Brain microvascular endothelial cell (primary cell): ENCODE data around the gene TP53I3.
A peak's percentile ranks its signal among the peaks of the same experiment; 100 is the strongest.

ENCODE experiments used
- DNase-seq: peaks from one replicate; pipeline ENCODE4 v3.0.0-alpha.2; 2020
- H3K27ac ChIP-seq: fragments of 250-450 bp; sonication (Bioruptor Pico); 2 replicates; pipeline ENCODE4 v1.5.1; 2020; ENCODE audit warnings: mild to moderate bottlenecking, moderate library complexity
- H3K27me3 ChIP-seq: fragments of 250-450 bp; sonication (Bioruptor Pico); replicated peaks from 2 replicates; pipeline ENCODE4 v1.5.1; 2020; ENCODE audit warnings: mild to moderate bottlenecking
- H3K36me3 ChIP-seq: fragments of 250-450 bp; sonication (Bioruptor Pico); replicated peaks from 2 replicates; pipeline ENCODE4 v1.5.1; 2020; ENCODE audit warnings: mild to moderate bottlenecking
- H3K4me3 ChIP-seq: 2 replicates; pipeline ENCODE4 v1.5.1; 2011; ENCODE audit warnings: low read depth, mild to moderate bottlenecking, control low read depth, low read length, moderate library complexity
- CTCF ChIP-seq: IDR thresholded peaks from 2 replicates; pipeline ENCODE4 v1.5.1; 2011; ENCODE audit warnings: low read depth, mild to moderate bottlenecking, moderate library complexity, low read length, control low read depth, inconsistent platforms; ENCODE audit errors: missing control alignments
- in situ Hi-C: cut with HindIII; loops from 2 replicates; pipeline ENCODE4 v1.10.0; 2017; ENCODE audit warnings: low sequenced_read_pairs, low pct_ligation_motif_present

Gene TP53I3

DNA sequence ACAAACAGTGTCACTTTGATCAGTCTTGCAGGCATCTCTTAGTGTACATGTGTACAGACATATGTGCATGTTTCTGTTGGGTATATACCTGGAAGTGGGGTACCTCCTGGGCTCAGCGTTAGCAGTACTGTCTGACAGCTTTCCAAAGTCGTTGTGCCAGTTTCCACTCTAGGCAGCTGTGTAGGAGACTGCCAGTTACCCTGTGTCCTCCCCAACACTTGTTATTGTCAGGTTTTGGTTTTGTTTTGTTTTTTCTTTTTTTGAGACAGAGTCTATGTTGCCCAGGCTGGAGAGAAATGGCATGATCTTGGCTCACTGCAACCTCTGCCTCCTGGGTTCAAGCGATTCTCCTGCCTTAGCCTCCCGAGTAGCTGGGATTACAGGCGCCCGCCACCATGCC is 28.9 kb downstream of the TP53I3 start:
- no peak for TF ChIP-seq CTCF
- in situ Hi-C loops: loop anchor here (25.0 kb wide), 1 partner anchor 218 kb away; no protein-coding TSS in a partner anchor

GRCh38 chr2:24054366-24055010 is 30.1 kb downstream of the TP53I3 start:
- no peak for DNase-seq

More for the DNA sequence above, 28.9 kb downstream of the TP53I3 start:
- no peaks in the 10 kb centered on the region for H3K27me3 ChIP-seq
- H3K4me3 ChIP-seq: no peak overlapping the region
- DNase-seq: no peak
- H3K27ac ChIP-seq: no peak overlapping the region
- H3K36me3 ChIP-seq: no peaks in the 10 kb centered on the region

DNA sequence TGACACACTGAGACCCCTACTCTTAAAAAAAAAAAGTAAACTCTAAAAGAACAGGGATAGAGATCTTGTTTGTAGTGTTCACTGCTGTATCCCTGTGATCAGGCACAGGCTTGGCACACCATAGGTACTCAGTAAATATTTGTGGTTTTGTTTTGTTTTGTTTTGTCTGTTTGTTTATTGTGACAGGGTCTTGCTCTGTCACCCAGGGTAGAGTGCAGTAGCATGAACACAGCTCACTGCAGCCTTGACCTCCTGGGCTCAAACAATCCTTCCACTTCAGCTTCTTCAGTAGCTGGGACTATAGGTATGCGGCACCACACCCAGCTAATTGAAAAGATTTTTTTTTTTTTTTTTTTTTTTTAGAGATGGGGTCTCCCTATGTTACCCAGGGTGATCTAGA is 31.7 kb downstream of the TP53I3 start:
- DNase-seq: no peak
- no peak overlapping the region for H3K4me3 ChIP-seq
- no peaks in the 10 kb centered on the region for H3K27me3 ChIP-seq
- TF ChIP-seq CTCF: no peak
- no peaks in the 10 kb centered on the region for H3K36me3 ChIP-seq
- in situ Hi-C loops: loop anchor here (25.0 kb wide), 1 partner anchor 216 kb away; no protein-coding TSS in a partner anchor
- no peak overlapping the region for H3K27ac ChIP-seq

More at GRCh38 chr2:24054366-24055010, 30.1 kb downstream of the TP53I3 start:
- TF ChIP-seq CTCF: no peak
- no peaks in the 10 kb centered on the region for H3K27me3 ChIP-seq
- H3K36me3 ChIP-seq: no peaks in the 10 kb centered on the region
- no peak overlapping the region for H3K4me3 ChIP-seq
- no peak overlapping the region for H3K27ac ChIP-seq
- in situ Hi-C loops: loop anchor here (25.0 kb wide), 1 partner anchor 217 kb away; no protein-coding TSS in a partner anchor

- TF ChIP-seq CTCF: no peak
- H3K4me3 ChIP-seq: no peak overlapping the region
- no peak for DNase-seq
- no peaks in the 10 kb centered on the region for H3K36me3 ChIP-seq
- H3K27me3 ChIP-seq: no peaks in the 10 kb centered on the region
- in situ Hi-C loops: loop anchor here (25.0 kb wide), 1 partner anchor 215 kb away; no protein-coding TSS in a partner anchor
- H3K27ac ChIP-seq: no peak overlapping the region
These were observed 32.8 kb downstream of the TP53I3 start for GRCh38 chr2:24051833-24052232.

DNA sequence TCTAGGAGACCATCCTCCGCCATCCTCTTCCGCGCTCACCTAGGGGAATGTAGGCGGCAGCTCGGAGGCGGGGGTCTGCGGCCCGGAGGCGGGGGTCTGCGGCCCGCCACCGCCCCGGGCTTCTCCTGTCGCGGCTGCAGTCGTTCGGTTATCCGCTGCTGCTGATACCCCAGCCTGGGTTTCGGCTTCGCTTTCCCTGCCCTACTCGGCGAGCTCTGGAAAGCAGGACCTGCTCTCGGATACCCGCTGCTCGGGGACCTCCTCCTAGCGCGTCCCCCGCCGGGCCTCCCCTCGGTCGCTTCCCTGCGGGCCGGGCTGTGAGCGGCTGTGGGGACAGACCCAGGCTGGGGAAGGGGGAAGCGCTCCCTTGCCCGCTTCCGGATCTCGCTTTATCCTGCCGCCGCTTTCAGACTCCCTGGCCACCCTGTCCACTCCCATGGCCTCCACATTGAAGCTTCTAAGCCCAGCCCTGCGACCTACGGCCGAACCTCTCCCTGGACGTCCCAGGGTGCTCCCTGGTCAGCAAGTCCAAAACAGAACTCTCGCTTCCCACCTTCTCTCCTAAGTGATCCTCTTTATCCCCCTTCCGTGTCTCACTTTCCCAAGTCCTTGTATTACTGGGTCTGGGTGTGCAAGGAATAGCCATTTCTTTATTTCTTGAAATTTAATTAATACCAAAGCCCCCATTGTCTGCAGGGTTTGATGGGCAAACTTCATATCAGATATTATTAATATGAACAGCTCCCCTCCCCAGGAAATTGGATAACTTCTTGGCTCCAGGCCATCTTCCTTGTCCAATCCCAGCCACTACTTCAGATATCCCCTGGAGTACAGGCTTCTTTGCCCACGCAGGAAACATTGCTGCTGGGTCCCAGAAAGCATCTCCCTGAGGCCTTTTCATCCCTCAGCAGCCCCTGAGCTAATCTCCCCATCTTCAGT is 34.3 kb downstream of the TP53I3 start:
- H3K27me3 ChIP-seq: no peaks in the 10 kb centered on the region
- in situ Hi-C loops: loop anchor here (25.0 kb wide), 1 partner anchor 213 kb away; no protein-coding TSS in a partner anchor
- TF ChIP-seq CTCF: no peak

More for the DNA sequence above, 34.3 kb downstream of the TP53I3 start:
- Histone ChIP-seq H3K36me3 (no peaks in the 10 kb centered on the region), H3K4me3 (peak overlapping the region; percentile 68), H3K27ac (no peak overlapping the region)
- peak; percentile 14 for DNase-seq
